ENCODE measurements around the gene KLC1.
"Not testable (repeated sequence)": the region's sequence is repeated elsewhere in the genome, so short reads cannot be mapped to it uniquely, and the experiment has no call there.

KLC1 gene

DNA sequence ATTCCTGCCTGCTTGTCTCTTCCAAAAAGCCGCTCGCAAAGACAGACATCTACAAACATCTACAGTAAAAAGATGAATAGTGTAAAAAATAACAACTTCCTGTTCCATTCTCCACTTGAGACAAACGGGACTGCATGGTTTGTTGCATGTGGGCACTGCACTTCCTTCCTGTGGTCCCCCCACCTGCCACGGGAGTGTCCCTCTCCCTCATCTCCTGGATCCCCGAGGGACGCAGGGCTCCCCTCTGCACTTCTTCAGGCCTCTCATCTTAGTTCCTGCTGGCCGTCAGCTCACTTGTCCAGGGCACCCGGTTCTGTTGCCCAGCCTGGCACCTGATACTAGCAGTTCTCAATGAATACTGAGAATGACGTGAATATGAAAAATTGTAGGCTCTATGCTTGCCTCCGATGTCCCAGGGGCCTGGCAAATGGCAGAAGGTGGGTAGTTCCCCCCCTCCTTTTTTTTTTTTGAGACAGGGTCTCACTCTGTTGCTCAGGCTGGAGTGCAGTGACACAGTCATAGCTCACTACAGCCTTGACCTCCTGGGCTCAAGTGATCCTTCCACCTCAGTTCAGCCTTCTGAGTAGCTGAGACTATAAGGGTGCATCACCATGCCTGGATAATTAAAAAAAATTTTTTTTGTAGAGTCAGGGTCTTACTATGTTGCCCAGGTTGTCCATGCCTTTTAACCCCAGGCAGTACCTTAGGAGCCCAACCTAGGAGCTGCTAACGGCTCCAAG, 3.5 kb upstream of the KLC1 start:
- DNase-seq (ENCODE audit: low read depth): no peak

- no peak for DNase-seq (ENCODE audit: low read depth)
Observed at GRCh38 chr14:103626146-103626850, 2.7 kb upstream of the KLC1 start.

DNA sequence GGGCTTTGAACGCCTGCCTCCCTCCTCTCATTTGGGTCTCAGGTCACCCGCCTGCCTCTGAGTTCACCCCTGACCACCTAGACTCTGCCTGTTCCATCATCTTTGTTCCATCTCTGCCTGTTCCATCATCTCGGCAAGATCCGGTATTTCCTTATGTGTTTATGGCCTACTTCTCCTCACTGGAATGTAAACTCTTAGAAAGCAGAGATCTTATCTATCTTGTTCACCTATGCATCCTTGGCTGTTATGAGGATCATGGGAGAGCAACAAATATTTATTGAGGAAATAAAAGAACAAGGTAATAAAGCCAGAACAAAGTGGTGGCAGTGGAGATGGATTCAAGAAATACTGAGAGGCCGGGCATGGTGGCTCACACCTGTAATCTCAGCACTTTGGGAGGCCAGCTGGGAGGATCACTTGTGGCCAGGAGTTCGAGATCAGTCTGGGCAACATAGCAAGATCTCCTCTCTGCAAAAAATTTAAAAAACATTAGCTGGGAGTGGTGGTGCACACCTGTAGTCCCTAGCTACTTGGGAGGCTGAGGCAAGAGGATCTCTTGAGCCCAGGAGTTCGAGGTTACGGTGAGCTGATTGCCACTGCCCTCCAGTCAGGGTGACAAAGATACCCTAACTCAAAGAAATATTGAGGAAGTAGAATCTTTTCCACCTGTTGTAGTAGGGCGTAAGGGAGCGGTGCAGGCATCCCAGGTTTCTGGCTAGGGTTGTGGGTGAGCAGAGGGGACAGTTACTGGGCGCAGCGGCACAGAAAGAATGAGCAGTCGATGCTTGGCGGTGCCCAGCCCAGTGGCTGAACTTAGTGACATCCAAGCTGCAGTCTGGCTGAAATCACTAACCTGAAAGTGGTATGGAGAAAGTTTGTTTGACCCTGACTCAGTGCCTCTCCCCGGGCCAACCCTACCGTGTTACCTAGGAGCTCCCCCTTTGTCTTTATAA, 1.7 kb upstream of the KLC1 start:
- DNase-seq (ENCODE audit: low read depth): no peak

DNA sequence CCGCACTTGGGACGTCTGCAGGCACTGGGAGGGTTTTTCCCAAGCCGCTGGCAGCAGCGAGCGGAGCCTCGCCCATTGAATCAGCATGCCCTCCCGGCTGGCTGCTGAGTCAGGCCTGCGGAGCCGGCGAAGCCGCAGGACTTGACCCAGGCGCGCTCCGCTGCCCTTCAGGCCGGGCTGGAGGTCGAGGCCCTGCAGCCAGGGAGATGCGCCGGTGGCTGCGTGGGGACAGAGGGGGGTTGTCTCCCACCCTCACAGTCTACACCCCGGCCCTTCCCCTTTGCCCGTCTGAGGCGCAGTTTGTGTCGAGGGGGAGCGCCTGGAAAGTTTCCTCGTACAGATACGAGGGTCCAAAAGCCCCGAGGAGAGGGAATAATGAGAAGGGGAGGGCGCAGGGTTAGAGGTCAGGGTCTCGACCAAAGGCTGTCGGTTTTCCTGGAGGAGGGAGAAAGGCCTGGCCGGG, 759 bp upstream of the KLC1 start:
- DNase-seq (ENCODE audit: low read depth): no peak

- DNase-seq (ENCODE audit: low read depth): no peak
Observed at GRCh38 chr14:103629503-103630121, 601 bp downstream of the KLC1 start.

- no peak for DNase-seq (ENCODE audit: low read depth)
Observed at GRCh38 chr14:103630364-103631108, 1.5 kb downstream of the KLC1 start.

DNA sequence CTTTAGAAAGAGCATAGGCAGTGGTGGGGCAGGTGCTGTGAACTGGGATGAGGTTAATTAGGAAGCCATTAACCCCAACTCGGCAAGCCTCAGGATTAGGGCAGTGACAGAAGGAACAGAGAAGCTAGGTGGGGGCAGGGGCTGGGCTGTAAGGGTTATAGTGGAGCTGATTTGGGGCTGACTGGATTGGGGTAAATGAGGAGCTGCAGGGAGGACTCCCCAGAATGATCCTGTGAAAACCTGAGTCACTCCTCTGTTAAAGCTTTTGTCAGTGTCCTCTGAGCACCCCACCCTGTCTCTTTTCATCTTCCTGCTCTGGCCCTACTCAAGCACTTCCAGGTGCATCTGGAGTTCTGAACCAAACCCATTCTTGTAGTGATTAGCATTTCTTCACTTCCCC, 4.4 kb downstream of the KLC1 start:
- DNase-seq (ENCODE audit: low read depth): no peak

DNA sequence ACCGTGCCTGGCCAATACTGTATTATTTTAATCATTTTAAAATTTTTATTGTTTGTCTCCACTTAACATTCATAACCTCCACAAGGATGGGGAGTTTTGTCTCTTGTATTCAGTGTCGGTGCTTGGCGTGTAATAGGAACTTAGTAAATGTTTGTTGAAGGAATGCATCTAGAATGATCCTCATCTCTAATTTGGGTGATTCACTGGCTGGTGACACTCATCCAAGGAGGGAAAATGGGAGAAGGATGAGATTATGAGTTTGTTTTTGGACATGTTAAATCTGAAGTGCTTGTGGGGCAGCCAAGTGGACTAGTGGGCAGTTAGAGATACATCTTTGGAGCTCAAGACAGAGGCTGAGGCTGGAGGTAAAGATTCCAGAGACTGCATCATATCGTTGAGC, 5.1 kb downstream of the KLC1 start:
- no peak for DNase-seq (ENCODE audit: low read depth)

DNA sequence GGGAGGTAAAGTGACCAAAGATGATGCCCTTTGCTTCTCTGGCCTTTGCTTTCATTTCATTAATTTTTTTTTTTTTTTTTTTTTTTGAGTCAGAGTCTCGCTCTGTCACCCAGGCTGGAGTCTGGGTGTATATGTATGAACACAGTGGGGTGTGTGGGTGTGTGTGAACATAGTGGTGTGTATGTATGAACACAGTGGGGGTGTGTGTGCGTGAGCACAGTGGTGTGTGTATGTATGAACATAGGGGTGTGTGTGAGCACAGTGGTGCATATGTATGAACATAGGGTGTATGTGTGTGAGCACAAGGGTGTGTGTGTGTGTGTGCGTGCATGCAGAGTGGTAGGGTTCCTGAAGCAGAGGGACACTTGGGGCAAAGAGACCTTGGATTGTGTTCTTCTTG, 9.6 kb downstream of the KLC1 start:
- DNase-seq (ENCODE audit: low read depth): no peak

DNA sequence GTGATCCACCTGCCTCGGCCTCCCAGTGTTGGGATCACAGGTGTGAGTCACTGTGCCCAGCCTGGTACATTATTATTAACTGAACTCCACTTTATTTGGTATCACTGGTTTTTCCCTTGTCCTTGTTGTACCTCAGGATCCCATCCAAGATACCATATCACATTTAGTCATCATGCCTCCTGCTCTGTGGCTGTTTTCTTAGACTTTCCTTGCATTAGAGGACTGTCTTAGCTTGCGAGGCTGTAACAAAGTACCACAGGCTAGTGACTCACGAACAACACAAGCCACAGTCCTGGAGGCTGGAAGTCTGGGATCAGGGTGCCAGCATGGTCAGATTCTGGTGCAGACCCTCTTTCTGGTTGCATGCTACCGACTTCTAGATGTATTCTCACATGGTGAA, 12.2 kb downstream of the KLC1 start:
- DNase-seq (ENCODE audit: low read depth): no peak

DNA sequence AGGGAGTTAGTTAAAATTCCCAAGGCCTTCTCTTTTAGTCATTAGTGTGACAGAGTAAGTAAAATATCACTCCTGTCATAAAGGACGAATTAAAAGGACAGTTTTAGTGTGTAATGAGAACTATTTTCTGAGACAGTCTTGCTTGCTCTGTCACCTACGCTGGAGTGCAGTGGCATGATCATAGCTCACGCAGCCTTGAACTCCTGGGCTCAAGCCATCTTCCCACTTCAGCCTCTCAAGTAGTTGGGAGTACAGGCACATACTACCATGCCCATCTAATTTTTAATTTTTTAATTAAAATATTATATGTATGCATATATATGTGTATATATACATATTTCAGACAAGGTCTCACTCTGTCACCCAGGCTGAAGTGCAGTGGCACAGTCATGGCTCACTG, 17.2 kb downstream of the KLC1 start:
- no peak for DNase-seq (ENCODE audit: low read depth)

GRCh38 chr14:103649001-103649400, 20.0 kb downstream of the KLC1 start:
- DNase-seq (ENCODE audit: low read depth): no peak

GRCh38 chr14:103650213-103650612, 21.2 kb downstream of the KLC1 start:
- no peak for DNase-seq (ENCODE audit: low read depth)

GRCh38 chr14:103651585-103651984, 22.6 kb downstream of the KLC1 start:
- no peak for DNase-seq (ENCODE audit: low read depth)

DNA sequence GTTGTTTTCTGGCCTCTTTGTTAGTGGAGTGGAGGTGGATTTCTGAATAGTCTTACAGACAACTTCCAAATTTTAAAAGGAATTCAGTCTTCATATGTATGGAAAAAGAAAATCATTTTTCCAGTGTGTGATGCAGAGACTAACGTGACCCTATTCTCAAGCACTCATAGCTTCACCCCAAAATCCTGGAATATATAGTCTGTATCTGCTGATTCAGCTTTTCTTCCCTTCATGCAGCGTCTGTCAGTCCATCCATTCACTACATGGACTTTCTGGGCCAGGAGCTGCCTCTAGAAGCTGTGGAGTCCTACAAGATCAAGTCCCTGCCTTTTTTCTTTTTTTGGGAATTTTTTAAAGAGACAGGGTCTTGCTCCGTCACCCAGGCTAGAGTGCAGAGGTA, 23.8 kb downstream of the KLC1 start:
- DNase-seq (ENCODE audit: low read depth): no peak

GRCh38 chr14:103653336-103653735, 24.3 kb downstream of the KLC1 start:
- not testable (repeated sequence) for DNase-seq (ENCODE audit: low read depth)

- DNase-seq (ENCODE audit: low read depth): no peak
Observed at GRCh38 chr14:103653805-103654204, 24.8 kb downstream of the KLC1 start.

DNA sequence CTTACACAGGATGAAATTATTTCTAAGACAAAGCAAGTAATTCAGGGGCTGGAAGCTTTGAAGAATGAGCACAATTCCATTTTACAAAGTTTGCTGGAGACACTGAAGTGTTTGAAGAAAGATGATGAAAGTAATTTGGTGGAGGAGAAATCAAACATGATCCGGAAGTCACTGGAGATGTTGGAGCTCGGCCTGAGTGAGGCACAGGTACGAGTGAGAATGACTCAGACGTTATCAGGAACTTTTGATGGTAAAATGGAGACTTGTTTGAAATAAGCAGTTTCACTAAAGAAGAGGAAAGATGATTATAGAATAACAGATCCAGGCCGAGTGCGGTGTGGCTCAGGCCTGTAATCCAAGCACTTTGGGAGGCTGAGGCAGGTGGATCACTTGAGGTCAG, 25.6 kb downstream of the KLC1 start:
- DNase-seq (ENCODE audit: low read depth): no peak

DNA sequence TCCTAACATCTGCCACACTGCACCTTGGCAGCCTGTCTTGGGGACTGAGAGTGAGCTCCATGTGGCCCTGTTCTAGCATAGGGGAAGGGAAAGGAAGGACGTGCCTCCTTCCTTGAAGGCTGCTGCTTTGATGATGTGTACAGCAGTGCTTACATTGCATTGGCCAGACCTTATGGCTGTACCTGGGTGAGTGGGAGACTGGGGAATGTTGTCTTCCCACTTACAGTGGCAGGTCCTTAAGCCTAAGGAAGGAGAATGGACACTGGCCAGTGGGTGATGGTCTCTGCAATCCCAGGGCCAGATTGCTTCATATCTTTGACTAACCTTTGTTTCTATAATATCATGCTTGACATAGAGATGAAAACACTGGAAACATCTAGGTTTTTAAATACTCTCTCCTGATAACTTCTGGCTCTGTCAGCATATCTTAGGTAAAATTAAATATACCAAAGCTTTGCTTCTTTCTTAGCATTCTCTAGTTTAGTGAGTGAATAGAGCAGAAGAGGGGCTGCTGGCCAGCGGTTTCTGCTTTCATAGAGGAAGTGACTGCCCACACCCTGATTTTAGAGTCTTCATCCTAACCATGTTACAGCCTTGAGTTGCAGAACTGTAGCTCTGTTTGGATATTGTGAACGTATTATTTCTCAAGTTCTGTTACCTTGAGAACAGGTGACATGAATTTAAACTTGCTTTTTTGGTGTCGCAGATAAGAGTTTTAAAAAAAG, 27.2 kb downstream of the KLC1 start:
- no peak for DNase-seq (ENCODE audit: low read depth)

DNA sequence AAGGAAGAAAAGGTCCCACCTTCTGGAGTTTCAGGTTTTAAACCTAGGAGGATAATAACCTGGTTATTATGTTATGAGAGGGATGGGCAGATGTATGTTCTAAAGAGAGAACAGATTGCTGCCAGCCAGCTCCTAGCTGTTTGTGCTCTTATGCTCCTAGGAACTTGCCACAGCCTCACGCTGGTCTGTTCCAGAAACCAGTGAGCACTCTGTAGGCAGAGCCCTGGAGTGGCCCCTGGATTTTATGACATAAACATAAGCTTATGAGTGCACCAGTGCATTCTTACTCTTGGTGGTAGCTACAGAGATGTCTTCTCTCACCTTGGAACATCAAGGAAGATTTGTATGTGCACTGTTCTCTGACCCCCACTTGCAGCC, 27.7 kb downstream of the KLC1 start:
- DNase-seq (ENCODE audit: low read depth): no peak

DNA sequence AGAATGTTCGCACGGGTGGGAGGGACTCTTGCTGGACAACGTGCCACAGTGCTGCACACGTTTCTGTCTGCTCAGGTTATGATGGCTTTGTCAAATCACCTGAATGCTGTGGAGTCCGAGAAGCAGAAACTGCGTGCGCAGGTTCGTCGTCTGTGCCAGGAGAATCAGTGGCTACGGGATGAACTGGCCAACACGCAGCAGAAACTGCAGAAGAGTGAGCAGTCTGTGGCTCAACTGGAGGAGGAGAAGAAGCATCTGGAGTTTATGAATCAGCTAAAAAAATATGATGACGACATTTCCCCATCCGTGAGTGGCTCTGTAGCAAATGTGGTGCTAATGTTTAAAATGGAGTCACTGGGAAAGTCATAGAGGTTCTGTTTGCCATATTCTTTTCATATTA, 28.5 kb downstream of the KLC1 start:
- no peak for DNase-seq (ENCODE audit: low read depth)

All from stimulated activated CD8-positive, alpha-beta memory T cell treated with anti-CD3 and anti-CD28 coated beads, Interleukin-15, amount 100 ng/mL, for 1 hour (primary cell).